Dermis lymphatic vessel endothelial cell (primary cell): Measurements from ENCODE around the gene GMEB2. TPM values are rescaled to one million over a fixed set of nuclear protein-coding genes. Genes with fewer than 3 reads are reported as not detected.

Source experiments
- total RNA-seq: library from RNA; depleted of rRNA; stranded (reverse); fragments of >200 nt; gene quantifications from 2 replicates; pipeline ENCODE4 v1.2.1, GENCODE V29; 2014

Gene GMEB2, protein sequence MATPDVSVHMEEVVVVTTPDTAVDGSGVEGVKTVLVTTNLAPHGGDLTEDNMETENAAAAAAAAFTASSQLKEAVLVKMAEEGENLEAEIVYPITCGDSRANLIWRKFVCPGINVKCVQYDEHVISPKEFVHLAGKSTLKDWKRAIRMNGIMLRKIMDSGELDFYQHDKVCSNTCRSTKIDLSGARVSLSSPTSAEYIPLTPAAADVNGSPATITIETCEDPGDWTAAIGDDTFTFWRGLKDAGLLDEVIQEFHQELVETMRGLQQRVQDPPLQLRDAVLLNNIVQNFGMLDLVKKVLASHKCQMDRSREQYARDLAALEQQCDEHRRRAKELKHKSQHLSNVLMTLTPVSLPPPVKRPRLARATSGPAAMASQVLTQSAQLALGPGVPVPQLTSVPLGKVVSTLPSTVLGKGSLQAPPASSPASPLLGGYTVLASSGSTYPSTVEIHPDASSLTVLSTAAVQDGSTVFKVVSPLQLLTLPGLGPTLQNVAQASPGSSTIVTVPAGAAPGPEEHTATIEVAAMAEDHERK
- total RNA-seq, result 6.0 and 6.9 TPM in 2 replicates

DNA sequence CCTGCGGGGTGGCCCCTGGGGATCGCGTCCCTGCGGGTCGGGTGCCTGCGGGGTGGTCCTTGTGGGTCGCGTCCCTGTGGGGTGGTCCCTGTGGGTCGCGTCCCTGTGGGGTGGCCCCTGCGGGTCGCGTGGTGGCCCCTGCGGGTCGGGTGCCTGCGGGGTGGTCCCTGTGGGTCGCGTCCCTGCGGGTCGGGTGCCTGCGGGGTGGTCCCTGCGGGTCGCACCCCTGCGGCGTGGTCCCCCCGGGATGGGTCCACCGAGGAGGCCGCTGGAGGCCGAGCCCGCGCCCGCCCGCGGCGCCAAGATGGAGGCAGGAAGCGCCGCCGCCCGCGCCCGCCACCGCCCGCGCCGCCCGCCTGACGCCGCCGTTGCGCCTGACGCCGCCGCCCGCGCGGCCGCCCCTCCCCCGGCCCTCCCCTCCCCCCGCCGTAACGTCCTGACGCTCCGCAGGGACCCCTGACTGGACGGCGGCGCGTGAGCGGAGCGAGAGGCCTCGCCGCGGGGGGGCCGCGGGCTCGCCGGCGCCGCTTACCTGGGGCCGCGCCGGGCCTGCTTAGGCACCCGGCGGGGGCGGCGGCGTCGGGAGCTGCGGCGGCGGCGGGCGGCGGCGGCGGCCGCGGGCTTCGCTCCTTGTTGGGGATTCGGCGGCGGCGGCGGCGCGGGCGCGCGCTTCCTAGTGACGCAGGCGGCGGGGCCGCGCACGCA lies at the start of gene GMEB2:
GMEB2 (minus strand) TSS at position 678 of the 705 bp plus-strand sequence. CDS start 7,704 bp downstream, outside the sequence.

DNA sequence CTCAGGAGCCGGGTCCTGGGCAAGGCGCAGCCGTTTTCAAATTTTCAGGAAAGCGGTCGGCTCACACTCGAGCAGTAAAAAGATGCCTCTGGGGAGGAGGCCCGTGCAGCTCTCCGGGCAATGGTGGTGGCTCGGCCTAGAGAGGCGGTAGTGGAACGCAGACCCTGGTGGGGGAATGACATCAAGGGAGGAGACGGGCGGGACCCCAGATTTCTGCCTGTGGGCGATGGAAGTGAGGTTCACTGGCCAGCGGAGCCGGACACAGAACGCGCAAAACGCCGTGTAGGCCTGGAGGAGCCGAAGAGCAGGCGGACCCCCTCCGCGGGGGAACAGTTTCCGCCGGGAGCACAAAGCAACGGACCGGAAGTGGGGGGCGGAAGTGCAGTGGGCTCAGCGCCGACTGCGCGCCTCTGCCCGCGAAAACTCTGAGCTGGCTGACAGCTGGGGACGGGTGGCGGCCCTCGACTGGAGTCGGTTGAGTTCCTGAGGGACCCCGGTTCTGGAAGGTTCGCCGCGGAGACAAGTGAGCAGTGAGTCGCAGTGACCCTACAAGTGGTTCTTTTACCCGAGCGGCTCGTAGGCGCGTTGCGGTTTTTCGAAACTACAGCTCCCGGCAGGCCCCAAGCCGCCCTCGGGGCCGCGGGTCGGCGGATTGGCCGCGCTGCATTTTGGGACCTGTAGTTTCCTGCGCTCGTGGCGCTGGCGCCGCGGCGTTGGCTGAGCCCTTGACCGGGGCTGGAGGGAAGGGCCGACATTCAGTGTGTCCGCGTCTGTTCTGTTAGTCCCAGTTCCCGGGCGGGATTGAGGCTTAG lies 31.2 kb upstream of the GMEB2 start, which contains the start of gene RTEL1:
RTEL1 (plus strand) TSS at position 376 of the 812 bp plus-strand sequence. CDS start 1,091 bp downstream, outside the sequence.

DNA sequence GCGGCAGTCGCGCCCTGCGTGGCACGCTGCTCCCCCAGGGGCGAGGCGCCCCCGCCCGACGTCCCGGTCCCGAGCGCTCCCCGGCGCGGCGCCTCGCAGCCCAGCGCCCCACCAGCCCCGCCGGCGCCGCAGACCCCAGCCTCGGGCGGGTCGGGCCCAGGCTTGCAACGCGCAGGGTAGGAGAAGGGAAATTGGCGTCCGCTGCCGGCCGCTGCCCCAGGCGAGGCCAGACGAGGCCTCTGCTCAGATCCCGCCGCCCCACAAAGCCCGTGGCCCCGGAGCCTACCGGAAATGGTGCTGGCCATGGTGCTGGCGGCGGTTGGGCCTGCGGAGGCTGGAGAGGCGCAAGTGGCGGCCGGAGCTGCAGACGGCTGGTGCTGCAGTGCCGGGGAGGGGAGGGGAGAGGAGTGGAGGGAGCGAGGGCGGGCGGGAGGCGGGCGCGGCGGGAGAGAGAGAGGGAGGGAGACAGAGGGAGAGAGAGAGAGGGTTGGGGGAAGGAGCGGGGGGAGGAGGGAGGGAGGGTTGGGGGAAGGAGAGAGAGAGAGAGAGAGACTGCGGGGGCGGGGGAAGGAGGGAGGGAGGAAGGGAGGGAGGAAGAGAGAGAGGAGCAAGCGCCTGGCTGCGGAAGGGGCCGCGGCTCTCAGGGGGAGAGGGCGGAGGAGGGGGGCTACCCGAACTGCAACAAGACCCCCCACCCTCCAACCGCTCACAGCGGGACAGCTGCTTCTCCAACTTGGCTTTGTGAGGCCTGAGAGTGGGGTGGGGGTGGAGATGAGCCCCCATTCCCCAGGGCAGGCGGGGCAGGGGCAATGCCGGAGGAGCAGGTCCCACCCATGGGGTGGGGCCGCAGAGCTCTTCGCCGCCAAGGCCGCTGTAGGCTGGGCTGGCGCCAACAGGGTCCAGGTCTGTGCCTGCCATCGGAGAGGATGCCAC lies 26.4 kb upstream of the GMEB2 start, which contains the start of gene STMN3:
STMN3 (minus strand) TSS at position 384 of the 933 bp plus-strand sequence; CDS start at position 305, 79 bp downstream.

DNA sequence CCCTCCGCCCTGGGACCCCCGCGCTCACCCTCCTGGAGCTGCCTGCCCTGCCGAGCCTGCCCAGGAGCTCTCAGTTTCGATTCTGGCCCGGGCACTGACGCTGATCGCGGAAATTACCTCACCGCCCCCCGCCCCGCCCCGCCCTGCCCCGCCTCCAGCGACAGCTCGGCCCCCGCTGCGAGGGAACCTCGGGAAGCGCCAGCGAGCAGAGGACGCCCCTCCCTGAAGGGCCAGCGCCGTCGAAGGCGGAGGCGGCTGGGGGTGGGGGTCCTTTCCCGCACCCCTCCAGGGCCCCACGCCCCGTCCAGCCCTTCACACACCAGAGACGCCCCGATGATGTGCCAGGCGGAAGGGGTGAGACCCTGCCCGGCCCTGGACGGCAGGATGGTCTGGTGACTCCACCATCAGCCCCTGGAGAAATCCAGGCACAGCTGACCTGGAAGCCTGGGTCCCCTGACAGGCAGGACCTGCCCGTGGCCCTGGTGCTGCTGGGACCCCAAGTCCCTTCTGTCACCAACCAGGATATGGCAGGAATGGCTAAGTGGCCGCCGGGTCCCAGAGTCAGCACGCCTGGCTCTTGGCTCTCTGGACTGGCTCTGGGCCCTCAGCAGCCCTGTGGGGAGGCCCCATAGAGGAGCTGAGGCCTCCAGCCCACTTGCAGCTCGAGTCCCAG lies 52.6 kb downstream of the GMEB2 start, which contains the start of gene HELZ2:
HELZ2 (minus strand) TSS at position 84 of the 673 bp plus-strand sequence. CDS start 1,854 bp downstream, outside the sequence.

DNA sequence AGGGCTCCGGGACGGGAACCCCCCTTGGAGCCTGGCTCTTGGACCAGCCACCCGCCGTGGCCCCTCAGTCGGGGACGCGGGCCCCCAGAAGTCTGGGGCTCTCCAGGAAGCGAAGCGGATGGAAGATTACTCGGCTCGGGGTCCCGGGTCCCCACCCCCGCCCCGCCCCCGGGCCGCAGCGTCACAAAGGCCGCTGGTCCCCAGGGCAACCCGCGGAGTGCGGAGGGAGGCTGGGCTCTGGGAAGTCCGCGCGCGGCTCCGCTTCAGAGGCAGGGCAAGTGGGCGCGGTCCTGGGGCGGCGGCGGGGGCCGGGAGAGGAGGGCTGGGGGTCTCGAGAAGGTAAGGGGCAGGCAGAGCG lies 73.0 kb downstream of the GMEB2 start, which contains the start of gene FNDC11:
FNDC11 (plus strand) TSS at position 227 of the 358 bp plus-strand sequence. CDS start 1,505 bp downstream, outside the sequence.

DNA sequence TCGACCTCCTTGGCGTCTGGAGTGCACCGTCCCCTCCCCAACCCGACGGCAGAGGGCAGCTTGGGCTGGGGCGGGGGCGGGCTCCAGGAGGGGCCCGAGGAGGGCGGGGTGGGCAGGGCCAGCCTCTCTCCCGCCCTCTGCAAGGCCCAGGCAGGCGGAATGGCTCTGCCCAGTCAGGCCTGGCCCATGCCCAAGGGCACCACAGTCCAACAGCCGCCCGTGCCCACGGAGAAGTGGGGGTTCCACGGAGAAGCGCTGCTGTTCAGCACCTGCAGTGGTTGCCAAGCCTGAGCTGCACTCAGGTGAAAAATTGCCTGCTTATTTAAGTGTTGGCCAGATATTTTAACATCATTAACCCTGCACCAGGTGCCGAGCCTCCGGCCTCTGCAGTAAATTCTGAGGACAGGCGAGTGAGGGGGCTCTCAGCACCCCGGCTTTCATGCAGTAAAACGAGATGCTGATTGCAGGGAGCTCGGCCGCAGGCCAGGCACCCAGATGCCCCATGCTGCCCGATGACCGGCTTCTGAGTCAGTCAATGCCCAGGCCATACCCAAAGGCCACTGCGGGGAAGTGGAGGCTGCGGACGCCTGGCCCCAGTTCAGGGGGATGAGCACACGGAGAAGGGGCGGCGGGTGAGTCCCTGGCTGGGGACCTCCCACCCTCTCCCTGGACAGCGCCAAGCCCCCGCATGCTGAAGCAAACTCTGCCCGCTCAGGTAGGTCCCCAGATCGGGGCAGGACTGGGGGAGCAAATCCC lies 79.0 kb downstream of the GMEB2 start, which contains the start of gene SRMS:
SRMS (minus strand) TSS at position 25 of the 756 bp plus-strand sequence. CDS start 286 bp downstream, outside the sequence.

Other genes with a start within 250 kb of the GMEB2 start
- gene KCNQ2, start 154.4 kb downstream of the GMEB2 start, total RNA-seq, result not detected in 2 replicates
- gene EEF1A2, start 128.0 kb downstream of the GMEB2 start, total RNA-seq, result 5.8 and 7.9 TPM in 2 replicates
- gene PPDPF, start 106.3 kb downstream of the GMEB2 start, total RNA-seq, result 13.2 and 14.0 TPM in 2 replicates
- under 0.01 TPM in 1 of 2 replicates, not detected in the other for gene PTK6, start 89.7 kb downstream of the GMEB2 start, total RNA-seq
- not detected in 2 replicates for gene SRMS, start 79.4 kb downstream of the GMEB2 start, total RNA-seq
- 1.2 and 2.1 TPM in 2 replicates for gene FNDC11, start 72.9 kb downstream of the GMEB2 start, total RNA-seq
- gene HELZ2, start 52.9 kb downstream of the GMEB2 start, total RNA-seq, result 22.0 and 26.4 TPM in 2 replicates
- gene STMN3, start 26.3 kb upstream of the GMEB2 start, total RNA-seq, result 0.43 and 0.76 TPM in 2 replicates
- gene RTEL1, start 31.2 kb upstream of the GMEB2 start, total RNA-seq, result 4.7 and 5.6 TPM in 2 replicates
- 1.3 and 1.8 TPM in 2 replicates for gene TNFRSF6B, start 69.6 kb upstream of the GMEB2 start, total RNA-seq
- 27.6 and 35.8 TPM in 2 replicates for gene ARFRP1, start 80.9 kb upstream of the GMEB2 start, total RNA-seq
- gene ZGPAT, start 80.9 kb upstream of the GMEB2 start, total RNA-seq, result 14.4 and 14.6 TPM in 2 replicates
- 0.86 and 0.87 TPM in 2 replicates for gene LIME1, start 109.6 kb upstream of the GMEB2 start, total RNA-seq
- 5.5 and 6.4 TPM in 2 replicates for gene SLC2A4RG, start 112.7 kb upstream of the GMEB2 start, total RNA-seq
- 78.5 and 87.3 TPM in 2 replicates for gene ZBTB46, start 204.2 kb upstream of the GMEB2 start, total RNA-seq
- gene ABHD16B, start 234.4 kb upstream of the GMEB2 start, total RNA-seq, result not detected in 2 replicates
- gene TPD52L2, start 238.2 kb upstream of the GMEB2 start, total RNA-seq, result 140 and 150 TPM in 2 replicates